ACC112 (cell line): ENCODE measurements around the gene SCYGR3.

Experiments used
- H2AFZ ChIP-seq: fragments of 200-600 bp; sonication (generic); one replicate; pipeline ENCODE4 v1.6.0; 2017; ENCODE audit warnings: antibody characterized with exemption, low read length; ENCODE audit not compliant: unreplicated experiment
- H3K27ac ChIP-seq: fragments of 200-600 bp; sonication (generic); 2 replicates; pipeline ENCODE4 v1.5.1; 2014; ENCODE audit warnings: low read depth, mild to moderate bottlenecking, antibody characterized with exemption, low read length, moderate library complexity
- H3K27me3 ChIP-seq: fragments of 200-600 bp; sonication (generic); 2 replicates; pipeline ENCODE4 v1.6.1; 2014; ENCODE audit warnings: mild to moderate bottlenecking, antibody characterized with exemption, low read length, moderate library complexity, mixed read lengths; ENCODE audit not compliant: insufficient read depth
- H3K36me3 ChIP-seq: fragments of 200-600 bp; sonication (generic); 2 replicates; pipeline ENCODE4 v1.6.1; 2016; ENCODE audit warnings: mild to moderate bottlenecking, antibody characterized with exemption, low read length, moderate library complexity, mixed read lengths; ENCODE audit not compliant: insufficient read depth
- H3K4me1 ChIP-seq: fragments of 200-600 bp; sonication (generic); one replicate; pipeline ENCODE4 v1.6.1; 2016; ENCODE audit warnings: low read length, mixed read lengths; ENCODE audit not compliant: insufficient read depth, unreplicated experiment, control insufficient read depth
- H3K4me3 ChIP-seq: fragments of 200-600 bp; sonication (generic); 2 replicates; pipeline ENCODE4 v1.5.1; 2014; ENCODE audit warnings: mild to moderate bottlenecking, low read depth, low read length
- H3K79me2 ChIP-seq: fragments of 200-600 bp; sonication (generic); one replicate; pipeline ENCODE4 v1.6.0; 2016; ENCODE audit warnings: low read length; ENCODE audit not compliant: control insufficient read depth, unreplicated experiment, insufficient read depth

Gene SCYGR3

DNA sequence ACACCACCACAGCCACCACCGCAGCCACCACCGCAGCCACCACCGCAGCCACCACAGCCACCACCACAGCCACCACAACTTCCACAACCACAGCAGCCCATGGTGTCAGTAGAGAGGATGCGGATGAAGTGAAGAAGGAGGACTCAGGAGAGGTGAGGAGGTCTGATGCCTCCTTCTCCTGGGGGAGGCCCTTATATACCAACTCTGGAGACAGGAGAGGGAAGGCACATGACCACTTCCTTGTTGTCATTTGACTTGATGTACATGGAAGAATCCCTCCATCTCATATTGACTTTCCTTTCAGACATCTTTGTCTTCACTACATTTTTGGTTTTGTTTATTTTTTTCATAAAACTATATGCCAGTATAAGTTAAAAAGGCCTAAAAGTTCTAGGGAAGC, at the start of gene SCYGR3:
Gene SCYGR3, minus strand, starts transcription at position 101 of the 400 bp plus-strand sequence. Its CDS starts 0 bp downstream, at position 101.
- H2AFZ ChIP-seq, result no peak within 1 kb of the TSS
- H3K4me1 ChIP-seq, result no peaks in the 10 kb centered on the region
- H3K27me3 ChIP-seq, result no peaks in the 10 kb centered on the region
- no peaks in the 10 kb centered on the region for H3K36me3 ChIP-seq
- H3K79me2 ChIP-seq, result no peaks in the 10 kb centered on the region
- H3K27ac ChIP-seq, result no peak within 1 kb of the TSS
- H3K4me3 ChIP-seq, result no peak within 1 kb of the TSS

- Histone ChIP-seq H3K4me3 (no peak overlapping the region), H3K27me3 (no peaks in the 10 kb centered on the region), H2AFZ (no peak overlapping the region), H3K4me1 (peaks cover 13% of the 10 kb centered on the region), H3K79me2 (no peaks in the 10 kb centered on the region), H3K27ac (no peak overlapping the region), H3K36me3 (no peaks in the 10 kb centered on the region)
These were observed 47.2 kb upstream of the SCYGR3 start for GRCh38 chr2:227661827-227662226.

DNA sequence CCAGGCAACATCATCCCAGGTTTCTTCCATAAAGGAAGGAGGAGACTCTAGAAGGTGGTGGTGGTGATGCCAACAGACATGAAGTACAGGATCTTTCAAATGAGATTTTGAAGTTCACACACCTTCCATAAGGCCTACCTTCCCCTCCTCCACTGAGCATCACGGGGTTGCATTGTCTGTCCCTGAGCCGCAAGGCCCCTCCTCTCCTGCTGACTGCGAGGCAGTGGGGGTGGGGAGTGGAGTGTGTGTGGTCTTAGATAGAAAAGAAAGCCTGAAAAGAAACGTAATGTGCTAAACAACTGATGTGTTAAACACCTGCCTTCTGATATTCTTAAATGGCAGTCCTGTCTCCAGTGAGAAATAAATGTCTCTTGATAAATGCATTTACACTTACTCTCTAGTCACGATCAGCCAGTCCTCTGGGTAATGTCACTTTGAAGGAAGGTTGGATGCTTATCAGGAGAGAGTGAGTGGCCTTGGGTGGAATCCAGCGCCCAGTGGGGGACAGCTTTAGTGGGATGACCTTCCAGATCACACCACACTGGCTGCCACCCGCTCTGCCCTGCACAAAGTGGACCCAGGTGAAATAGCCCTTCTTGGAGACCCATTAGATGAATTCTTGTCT, 46.5 kb upstream of the SCYGR3 start:
- Histone ChIP-seq H3K79me2 (no peaks in the 10 kb centered on the region), H3K4me1 (peaks cover 18% of the 10 kb centered on the region), H2AFZ (no peak overlapping the region), H3K27me3 (no peaks in the 10 kb centered on the region), H3K36me3 (no peaks in the 10 kb centered on the region), H3K27ac (no peak overlapping the region), H3K4me3 (no peak overlapping the region)

DNA sequence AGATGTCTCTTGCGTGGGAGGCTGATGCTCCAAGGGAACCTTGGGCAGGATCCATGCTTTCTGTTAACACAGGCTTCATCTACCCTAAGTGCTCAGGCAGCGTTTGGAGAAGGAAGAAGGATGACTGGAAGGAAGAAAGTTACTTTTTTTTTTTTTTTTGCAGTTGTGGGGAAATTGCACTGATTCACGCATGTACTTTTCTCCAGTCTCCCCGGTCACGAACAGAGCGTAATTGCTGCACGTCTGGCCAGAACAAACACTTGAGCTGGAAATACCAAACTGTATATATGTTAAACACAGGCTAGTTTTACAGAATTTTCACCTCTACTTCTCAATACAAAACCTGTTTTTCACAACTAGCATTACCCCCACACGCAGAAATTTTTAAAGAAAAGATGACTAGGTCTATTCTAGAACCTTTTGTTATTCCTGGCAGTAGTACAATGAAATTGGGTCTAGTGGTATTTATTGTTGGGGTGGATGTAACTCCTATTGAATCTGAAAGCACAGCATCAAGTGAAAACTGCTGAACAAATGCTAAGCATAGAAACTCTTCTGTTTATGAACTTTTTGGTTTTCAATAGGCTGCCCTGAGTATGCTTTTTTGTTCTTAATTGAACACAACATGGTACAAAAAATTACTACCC, 42.7 kb upstream of the SCYGR3 start:
- H3K4me3 ChIP-seq, result peak overlapping the region; percentile 59
- no peak overlapping the region for H2AFZ ChIP-seq
- no peaks in the 10 kb centered on the region for H3K36me3 ChIP-seq
- H3K27me3 ChIP-seq, result no peaks in the 10 kb centered on the region
- H3K79me2 ChIP-seq, result no peaks in the 10 kb centered on the region
- peak overlapping the region; percentile 99 for H3K27ac ChIP-seq
- H3K4me1 ChIP-seq, result peaks cover 53% of the 10 kb centered on the region

DNA sequence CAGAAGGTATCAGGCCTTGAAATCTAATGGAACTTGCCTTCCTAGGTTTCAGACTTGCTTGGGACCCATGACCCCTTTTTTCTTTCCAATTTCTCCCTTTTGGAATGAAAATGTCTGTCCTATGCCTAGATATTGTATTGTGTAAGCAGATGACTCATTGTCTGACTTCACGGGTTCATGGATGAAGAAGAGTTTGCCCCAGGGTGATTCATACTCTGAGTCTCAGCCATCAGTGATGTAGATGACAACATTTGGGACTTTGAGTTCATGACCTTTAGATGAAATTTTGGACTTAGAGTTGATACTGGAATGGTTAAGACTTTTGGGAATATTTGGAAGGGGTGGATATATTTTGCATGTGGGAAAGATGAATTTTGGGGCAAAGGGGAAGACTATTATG, 40.8 kb upstream of the SCYGR3 start:
- H3K27me3 ChIP-seq, result no peaks in the 10 kb centered on the region
- peak overlapping the region; percentile 85 for H3K27ac ChIP-seq
- H3K4me3 ChIP-seq, result no peak overlapping the region; the same call in 1 of the 2 replicates
- peaks cover 53% of the 10 kb centered on the region for H3K4me1 ChIP-seq
- no peaks in the 10 kb centered on the region for H3K79me2 ChIP-seq
- no peaks in the 10 kb centered on the region for H3K36me3 ChIP-seq
- no peak overlapping the region for H2AFZ ChIP-seq

DNA sequence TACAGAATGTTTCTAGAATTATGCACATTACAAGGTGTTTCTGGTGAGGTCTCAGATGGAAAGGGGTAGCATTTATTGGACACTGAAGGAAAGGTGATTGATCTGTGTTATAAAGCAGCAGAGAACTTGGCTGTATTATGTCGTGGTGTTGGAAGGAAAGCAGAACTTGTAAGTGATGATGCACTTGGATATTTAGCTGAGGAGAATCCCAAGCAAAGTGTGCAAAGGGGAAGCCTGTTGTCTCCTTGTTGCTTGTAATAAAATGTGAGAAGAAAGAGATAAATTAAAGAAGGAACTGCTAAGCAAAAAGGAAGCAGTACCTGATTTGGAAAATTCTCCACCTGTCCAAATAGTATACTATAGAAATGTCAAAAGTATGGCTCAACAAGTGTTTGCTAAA, 39.8 kb upstream of the SCYGR3 start:
- no peak overlapping the region for H2AFZ ChIP-seq
- H3K4me1 ChIP-seq, result peaks cover 53% of the 10 kb centered on the region
- H3K27ac ChIP-seq, result peak overlapping the region; percentile 85
- H3K27me3 ChIP-seq, result no peaks in the 10 kb centered on the region
- H3K4me3 ChIP-seq, result no peak overlapping the region
- no peaks in the 10 kb centered on the region for H3K36me3 ChIP-seq
- no peaks in the 10 kb centered on the region for H3K79me2 ChIP-seq

GRCh38 chr2:227653419-227653818, 38.8 kb upstream of the SCYGR3 start:
- H3K79me2 ChIP-seq, result no peaks in the 10 kb centered on the region
- no peak overlapping the region for H3K4me3 ChIP-seq
- H3K27ac ChIP-seq, result peak overlapping the region; percentile 85
- no peaks in the 10 kb centered on the region for H3K27me3 ChIP-seq
- H2AFZ ChIP-seq, result peak overlapping the region; percentile 73
- H3K36me3 ChIP-seq, result no peaks in the 10 kb centered on the region
- peaks cover 53% of the 10 kb centered on the region for H3K4me1 ChIP-seq

- H3K4me1 ChIP-seq, result no peaks in the 10 kb centered on the region
- no peaks in the 10 kb centered on the region for H3K36me3 ChIP-seq
- H3K79me2 ChIP-seq, result no peaks in the 10 kb centered on the region
- no peak overlapping the region for H3K27ac ChIP-seq
- no peak overlapping the region for H2AFZ ChIP-seq
- H3K27me3 ChIP-seq, result no peaks in the 10 kb centered on the region
- H3K4me3 ChIP-seq, result no peak overlapping the region
These were observed 29.4 kb upstream of the SCYGR3 start for GRCh38 chr2:227643990-227644551.

- Histone ChIP-seq H3K79me2 (no peaks in the 10 kb centered on the region), H3K4me3 (no peak overlapping the region), H3K4me1 (no peaks in the 10 kb centered on the region), H2AFZ (no peak overlapping the region), H3K36me3 (no peaks in the 10 kb centered on the region), H3K27ac (no peak overlapping the region), H3K27me3 (no peaks in the 10 kb centered on the region)
These were observed 28.0 kb upstream of the SCYGR3 start for GRCh38 chr2:227642656-227643055.

DNA sequence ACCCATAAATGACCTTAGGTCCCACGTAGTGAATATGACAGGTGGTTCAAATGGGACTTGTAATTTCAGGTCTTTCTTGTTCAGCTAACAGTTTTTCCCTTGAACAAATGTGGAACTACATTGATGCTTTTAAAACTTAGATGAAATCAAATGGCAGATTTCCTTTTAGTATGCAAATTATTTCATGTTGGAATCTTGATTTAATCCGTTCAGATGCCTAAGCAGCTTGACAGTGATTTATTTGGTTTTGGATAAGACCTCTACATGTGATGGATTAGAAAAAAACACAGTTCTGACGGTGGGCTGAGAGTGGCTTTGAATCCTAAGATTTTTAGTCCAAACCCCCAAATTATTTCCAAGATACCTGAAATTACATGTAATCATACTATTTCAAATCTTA, 19.6 kb upstream of the SCYGR3 start:
- Histone ChIP-seq H3K36me3 (no peaks in the 10 kb centered on the region), H3K4me3 (no peak overlapping the region), H3K4me1 (no peaks in the 10 kb centered on the region), H3K79me2 (no peaks in the 10 kb centered on the region), H2AFZ (no peak overlapping the region), H3K27me3 (no peaks in the 10 kb centered on the region), H3K27ac (no peak overlapping the region)

- no peaks in the 10 kb centered on the region for H3K4me1 ChIP-seq
- no peaks in the 10 kb centered on the region for H3K36me3 ChIP-seq
- no peaks in the 10 kb centered on the region for H3K27me3 ChIP-seq
- H2AFZ ChIP-seq, result no peak overlapping the region
- no peak overlapping the region for H3K4me3 ChIP-seq
- H3K79me2 ChIP-seq, result no peaks in the 10 kb centered on the region
- H3K27ac ChIP-seq, result no peak overlapping the region
These were observed 18.2 kb upstream of the SCYGR3 start for GRCh38 chr2:227632827-227633226.
